Transverse colon (tissue), 4 donors: ENCODE data around the gene PLPP7. TPM values are rescaled to one million over a fixed set of nuclear protein-coding genes. Genes with fewer than 3 reads are reported as not detected.
"Not testable (repeated sequence)": the region's sequence is repeated elsewhere in the genome, so short reads cannot be mapped to it uniquely, and the experiment has no call there.

Experiments
- DNase-seq: peaks from one replicate; pipeline ENCODE4 v3.0.0-alpha.2; 2019
- H3K27ac ChIP-seq, 4 donors: fragments of 200-600 bp; sonication (generic); 2 replicates each; pipeline ENCODE4 v1.5.1; 2016 to 2018; ENCODE audit warnings: inconsistent platforms in 4 of 4
- H3K27me3 ChIP-seq: fragments of 200-600 bp; sonication (generic); 2 replicates; pipeline ENCODE4 v1.5.1; 2017; ENCODE audit warnings: inconsistent platforms
- H3K36me3 ChIP-seq, 4 donors: fragments of 200-600 bp; sonication (generic); 2 replicates each; pipeline ENCODE4 v1.5.1; 2017 to 2019; ENCODE audit warnings: inconsistent platforms in 4 of 4
- H3K4me1 ChIP-seq, 4 donors: fragments of 200-600 bp; sonication (generic); 2 replicates each; pipeline ENCODE4 v1.5.1; 2017 to 2020; ENCODE audit warnings: inconsistent platforms in 4 of 4
- H3K4me3 ChIP-seq, 4 donors: fragments of 200-600 bp; sonication (generic); 1 replicate in 1 of 4; 2 replicates in 3 of 4; pipeline versions ENCODE4 v1.5.1 to v1.6.1; 2017 to 2019; ENCODE audit warnings: inconsistent platforms in 4 of 4
- H3K9me3 ChIP-seq, 2 donors: fragments of 200-600 bp; sonication (generic); 2 replicates each; pipeline ENCODE4 v1.5.1; 2017 to 2019; ENCODE audit warnings: inconsistent platforms in 2 of 2
- CTCF ChIP-seq, 5 experiments: fragments of 200-600 bp in 3 of 5; fragments of 450-650 bp in 2 of 5; sonication (generic) in 3 of 5; IDR thresholded peaks; 1 replicate in 2 of 5; 2 replicates in 3 of 5; pipeline ENCODE4 v1.5.1; 2016 to 2017; ENCODE audit warnings: antibody characterized with exemption in 5 of 5, inconsistent platforms in 3 of 5, mild to moderate bottlenecking in 2 of 5, moderate library complexity in 1 of 5
- EP300 ChIP-seq: sonication (generic); formaldehyde crosslinking; IDR thresholded peaks from one replicate; pipeline ENCODE4 v1.6.1; 2017; ENCODE audit warnings: antibody characterized with exemption, low read depth
- POLR2A ChIP-seq: fragments of 450-650 bp; IDR thresholded peaks from one replicate; pipeline ENCODE4 v1.6.1; 2016; ENCODE audit warnings: antibody characterized with exemption, mild to moderate bottlenecking, moderate library complexity
- POLR2AphosphoS5 ChIP-seq, 3 donors: sonication (generic); formaldehyde crosslinking; IDR thresholded peaks; one replicate each; pipeline ENCODE4 v1.6.1; 2016; ENCODE audit warnings: antibody characterized with exemption in 3 of 3
- WGBS, 2 donors: methylation state at CpG; one replicate each; pipeline ENCODE4 v1.1.5; 2018; ENCODE audit warnings: low coverage in 1 of 2; 5-methylcytosine and 5-hydroxymethylcytosine counted together
- in situ Hi-C, 4 donors: fragments of 200-750 bp; cut with MboI; loops; one replicate each; pipeline versions ENCODE4 v1.15.0 to v1.15.1; 2017; ENCODE audit warnings: low sequenced_read_pairs in 3 of 4, low pct_ligation_motif_present in 1 of 4, low pct_unique_long_range_greater_than_20kb in 1 of 4
- intact Hi-C: fragments of 100-400 bp; cut with DNase I; formaldehyde crosslinking; loops from one replicate; pipeline ENCODE4 v1.15.1; 2023; ENCODE audit warnings: low total_unique reads
- total RNA-seq, 4 donors: library from RNA; depleted of rRNA; stranded (reverse); fragments of >200 nt; gene quantifications; one replicate each; pipeline ENCODE4 v1.1.0, GENCODE V29; 2016

Gene PLPP7
- total RNA-seq, 4 donors from 2014 or later: 3.0 to 10.3 (median 4.1) TPM

- in situ Hi-C loops (no loop called here), intact Hi-C loops (no loop called here)
- DNase-seq: no peak
- TF ChIP-seq POLR2A: no peak
- no peak for TF ChIP-seq POLR2AphosphoS5 (IDR thresholded peaks at IDR 0.05)
- no peak for TF ChIP-seq CTCF (IDR thresholded peaks at IDR 0.05)
- TF ChIP-seq EP300: no peak
- Histone ChIP-seq H3K36me3 (no peaks in the 10 kb centered on the region), H3K4me3 (no peak overlapping the region), H3K4me1 (no peaks in the 10 kb centered on the region), H3K27me3 (no peaks in the 10 kb centered on the region), H3K9me3 (no peaks in the 10 kb centered on the region), H3K27ac (no peak overlapping the region)
- 62 to 80% methylated on average over 5 to 8 of the region's 8 CpGs for WGBS, 2 donors
Observed at GRCh38 chr9:131323629-131324028, 34.1 kb downstream of the PLPP7 start.

GRCh38 chr9:131324736-131325679 is 35.5 kb downstream of the PLPP7 start:
- TF ChIP-seq POLR2A (no peak), POLR2AphosphoS5 (IDR thresholded peaks at IDR 0.05) (no peak)
- intact Hi-C loops: no loop called here
- Histone ChIP-seq H3K36me3 (no peaks in the 10 kb centered on the region), H3K27ac (no peak overlapping the region), H3K27me3 (no peaks in the 10 kb centered on the region), H3K4me1 (no peaks in the 10 kb centered on the region), H3K9me3 (no peaks in the 10 kb centered on the region), H3K4me3 (no peak overlapping the region)
- no peak for DNase-seq
- in situ Hi-C loops: loop anchor here in 2 of 4 donors (25.0 kb wide), 1 partner anchor 263 kb away; no protein-coding TSS in a partner anchor
- WGBS, 2 donors: 85% methylated on average over 21 of the region's 21 CpGs; no CpG with 5 or more reads in 1 of the 2 donors

GRCh38 chr9:131329241-131329641 is 39.7 kb downstream of the PLPP7 start:
- Histone ChIP-seq H3K27me3 (no peaks in the 10 kb centered on the region), H3K9me3 (no peaks in the 10 kb centered on the region), H3K4me1 (no peaks in the 10 kb centered on the region), H3K4me3 (no peak overlapping the region), H3K36me3 (no peaks in the 10 kb centered on the region), H3K27ac (no peak overlapping the region)
- in situ Hi-C loops (loop anchor here in 2 of 4 donors (25.0 kb wide), 1 partner anchor 267 kb away; no protein-coding TSS in a partner anchor), intact Hi-C loops (no loop called here)
- TF ChIP-seq POLR2A (no peak), CTCF (IDR thresholded peaks at IDR 0.05) (no peak), POLR2AphosphoS5 (IDR thresholded peaks at IDR 0.05) (no peak)
- no peak for DNase-seq
- WGBS, 2 donors: 74% methylated on average over 11 of the region's 11 CpGs; no CpG with 5 or more reads in 1 of the 2 donors

GRCh38 chr9:131330814-131331600 is 41.5 kb downstream of the PLPP7 start:
- WGBS, 2 donors: 0 to 77% methylated on average over 1 to 17 of the region's 18 CpGs
- Histone ChIP-seq H3K4me3 (no peak overlapping the region), H3K9me3 (no peaks in the 10 kb centered on the region), H3K27ac (no peak overlapping the region), H3K27me3 (no peaks in the 10 kb centered on the region), H3K36me3 (no peaks in the 10 kb centered on the region), H3K4me1 (peaks cover 0 to 6% (median 0%) of the 10 kb centered on the region in 4 donors)
- TF ChIP-seq POLR2AphosphoS5 (IDR thresholded peaks at IDR 0.05) (no peak), CTCF (IDR thresholded peaks at IDR 0.05) (no peak), POLR2A (no peak), EP300 (no peak)
- in situ Hi-C loops: loop anchor here (10.0 to 25.0 kb wide), 3 partner anchors 146 to 276 kb away; no protein-coding TSS in a partner anchor
- intact Hi-C loops: loop anchor here (10.0 kb wide), 1 partner anchor 1646 kb away; no protein-coding TSS in a partner anchor
- no peak for DNase-seq

- in situ Hi-C loops: loop anchor here (10.0 to 25.0 kb wide), 3 partner anchors 147 to 277 kb away; no protein-coding TSS in a partner anchor
- DNase-seq, H3K27me3 ChIP-seq, H3K27ac ChIP-seq, H3K36me3 ChIP-seq, H3K9me3 ChIP-seq, H3K4me1 ChIP-seq, H3K4me3 ChIP-seq: not testable (repeated sequence)
- 91 to 94% methylated on average over 2 of the region's 2 CpGs for WGBS, 2 donors
- intact Hi-C loops: loop anchor here (10.0 kb wide), 1 partner anchor 1647 kb away; no protein-coding TSS in a partner anchor
Observed at GRCh38 chr9:131331996-131332395, 42.5 kb downstream of the PLPP7 start.
